Measurements from ENCODE around the gene DTWD2.

DNA sequence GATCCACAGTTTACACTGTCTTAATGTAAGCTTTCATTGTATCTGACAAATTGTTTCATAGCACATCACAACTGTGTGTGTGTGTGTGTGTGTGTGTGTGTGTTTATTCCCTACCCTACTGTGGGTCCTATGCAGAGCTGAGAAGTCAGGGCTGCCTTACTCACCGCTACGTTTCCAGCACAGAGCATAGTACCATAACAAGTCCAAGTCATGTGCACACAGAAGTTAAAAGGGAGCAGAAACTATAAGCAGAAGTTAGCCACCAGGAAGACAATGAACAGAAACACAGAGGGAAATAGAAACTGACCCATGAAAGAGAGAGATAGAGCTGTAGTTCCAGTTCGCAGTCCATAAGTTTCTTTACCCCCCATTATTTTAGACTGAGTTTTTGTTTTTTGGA is 44.3 kb upstream of the DTWD2 start:
- TF ChIP-seq LEF1 (IDR thresholded peaks at IDR 0.05; ENCODE audit: borderline replicate concordance) (no peak), SP1 (IDR thresholded peaks at IDR 0.05) (no peak), TARDBP (IDR thresholded peaks at IDR 0.05) (no peak), ARNT (IDR thresholded peaks at IDR 0.05) (no peak), SUZ12 (IDR thresholded peaks at IDR 0.05) (no peak)
- TF ChIP-seq, protein P1, sequence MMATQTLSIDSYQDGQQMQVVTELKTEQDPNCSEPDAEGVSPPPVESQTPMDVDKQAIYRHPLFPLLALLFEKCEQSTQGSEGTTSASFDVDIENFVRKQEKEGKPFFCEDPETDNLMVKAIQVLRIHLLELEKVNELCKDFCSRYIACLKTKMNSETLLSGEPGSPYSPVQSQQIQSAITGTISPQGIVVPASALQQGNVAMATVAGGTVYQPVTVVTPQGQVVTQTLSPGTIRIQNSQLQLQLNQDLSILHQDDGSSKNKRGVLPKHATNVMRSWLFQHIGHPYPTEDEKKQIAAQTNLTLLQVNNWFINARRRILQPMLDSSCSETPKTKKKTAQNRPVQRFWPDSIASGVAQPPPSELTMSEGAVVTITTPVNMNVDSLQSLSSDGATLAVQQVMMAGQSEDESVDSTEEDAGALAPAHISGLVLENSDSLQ (IDR thresholded peaks at IDR 0.05), result no peak

All from HEK293T (cell line).